Jurkat, Clone E6-1 (cell line): ENCODE data around the gene GPR161. TPM values are rescaled to one million over a fixed set of nuclear protein-coding genes. Genes with fewer than 3 reads are reported as not detected.
"Not testable (repeated sequence)": the region's sequence is repeated elsewhere in the genome, so short reads cannot be mapped to it uniquely, and the experiment has no call there.

ENCODE experiments used
- DNase-seq: peaks from one replicate; pipeline ENCODE4 v3.0.0-alpha.2; 2011; ENCODE audit warnings: low read depth, low spot score
- H3K4me3 ChIP-seq: 2 replicates; pipeline ENCODE4 v1.5.1; 2011; ENCODE audit warnings: mild to moderate bottlenecking, low read length, control low read depth, moderate library complexity
- polyA plus RNA-seq: library from polyadenylated mRNA; unstranded; fragments of >200 nt; gene quantifications from one replicate; pipeline ENCODE4 v1.2.1, GENCODE V29; 2012; ENCODE audit warnings: missing spikeins; ENCODE audit not compliant: insufficient read length, insufficient read depth

GPR161 gene
- polyA plus RNA-seq, result 7.8 TPM

DNA sequence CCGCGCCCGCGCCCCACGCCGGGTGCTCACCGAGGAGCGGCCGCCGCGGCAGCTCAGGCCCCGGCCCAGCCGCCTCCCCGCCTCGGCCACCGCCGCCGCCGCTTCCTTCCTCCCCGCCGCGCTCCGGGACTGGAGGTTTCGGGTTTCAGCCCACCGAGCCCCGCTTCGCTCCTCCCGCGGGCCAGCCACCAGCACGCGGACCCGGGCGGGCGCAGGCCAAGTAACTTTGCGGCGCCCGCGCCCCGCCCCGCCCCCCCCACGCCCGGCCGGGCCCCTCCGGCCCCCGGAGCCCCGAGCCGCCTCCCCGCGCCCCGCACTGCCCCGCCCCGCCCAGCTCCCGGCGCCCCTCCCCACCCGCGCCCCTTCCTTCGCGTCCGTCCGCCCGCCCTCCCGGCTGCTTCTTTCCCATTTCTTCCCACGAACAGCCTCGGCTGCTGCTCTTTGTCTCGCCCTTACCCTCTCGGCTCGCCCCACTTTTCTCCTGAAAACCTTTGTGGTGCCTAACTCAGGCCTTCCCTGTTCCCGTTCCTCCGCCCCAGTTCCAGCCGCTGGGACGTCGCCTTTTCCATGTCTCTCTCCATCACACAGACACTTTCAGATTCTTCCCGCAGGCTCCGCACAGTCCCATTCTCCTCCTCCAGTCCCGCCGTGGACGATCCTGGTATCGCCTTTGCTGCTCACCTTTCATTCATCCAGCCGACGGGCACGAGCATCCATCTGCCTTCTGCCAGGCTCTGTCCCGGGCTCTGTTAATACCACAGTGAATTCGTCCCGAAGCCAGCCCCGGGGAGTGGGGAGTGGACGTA is at the start of gene GPR161:
Gene GPR161, minus strand, starts transcription at position 222 of the 806 bp plus-strand sequence. CDS start 32,080 bp downstream, outside the sequence.
- DNase-seq, result no peak
- peak within 1 kb of the TSS; percentile 52 for H3K4me3 ChIP-seq

GRCh38 chr1:168181063-168181720 is 44.5 kb upstream of the GPR161 start:
- DNase-seq, H3K4me3 ChIP-seq: not testable (repeated sequence)

- peak overlapping the region; percentile 93 for H3K4me3 ChIP-seq
- DNase-seq, result no peak
Measured at GRCh38 chr1:168180148-168180524, 43.4 kb upstream of the GPR161 start.

- peak; percentile 27 for DNase-seq
- peak overlapping the region; percentile 93 for H3K4me3 ChIP-seq
Measured at GRCh38 chr1:168179438-168180147, 42.9 kb upstream of the GPR161 start.

GRCh38 chr1:168178638-168179437 is 42.1 kb upstream of the GPR161 start, which contains the start of gene TIPRL:
TSS of gene TIPRL (plus strand) at chr1:168178962. CDS start at chr1:168179078, 116 bp downstream.
- DNase-seq, result peak; percentile 97
- peak within 1 kb of the TSS; percentile 93 for H3K4me3 ChIP-seq

DNA sequence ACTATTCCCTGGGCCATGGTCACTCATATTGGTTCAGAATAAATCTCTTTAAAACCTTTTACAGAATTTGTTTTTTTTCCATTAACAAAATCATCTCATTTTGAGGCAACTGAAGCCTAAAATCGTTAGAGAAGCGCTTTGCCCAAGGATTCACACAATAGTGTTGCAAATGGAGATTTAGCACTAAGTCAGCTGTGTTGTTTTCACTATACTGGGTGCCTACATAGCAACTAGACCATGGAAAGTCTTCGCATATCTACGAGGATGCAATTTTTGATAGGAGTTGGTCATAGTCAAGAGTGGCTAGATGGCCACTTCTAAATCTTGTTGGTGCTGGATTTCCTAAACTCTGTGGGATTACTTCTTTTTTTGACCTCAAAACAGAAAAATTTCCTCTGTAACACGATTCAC is 41.5 kb upstream of the GPR161 start:
- DNase-seq, result no peak
- H3K4me3 ChIP-seq, result peak overlapping the region; percentile 93

- DNase-seq, result no peak
- no peak overlapping the region for H3K4me3 ChIP-seq
Measured at GRCh38 chr1:168172250-168172915, 35.7 kb upstream of the GPR161 start.

- DNase-seq, result no peak
- no peak overlapping the region for H3K4me3 ChIP-seq
Measured at GRCh38 chr1:168170564-168171508, 34.1 kb upstream of the GPR161 start.

GRCh38 chr1:168167806-168168205 is 31.1 kb upstream of the GPR161 start:
- no peak overlapping the region for H3K4me3 ChIP-seq
- no peak for DNase-seq

- H3K4me3 ChIP-seq, result no peak overlapping the region
- DNase-seq, result no peak
Measured at GRCh38 chr1:168164771-168165170, 28.0 kb upstream of the GPR161 start.

- no peak overlapping the region for H3K4me3 ChIP-seq
- no peak for DNase-seq
Measured at GRCh38 chr1:168163670-168164069, 26.9 kb upstream of the GPR161 start.

DNA sequence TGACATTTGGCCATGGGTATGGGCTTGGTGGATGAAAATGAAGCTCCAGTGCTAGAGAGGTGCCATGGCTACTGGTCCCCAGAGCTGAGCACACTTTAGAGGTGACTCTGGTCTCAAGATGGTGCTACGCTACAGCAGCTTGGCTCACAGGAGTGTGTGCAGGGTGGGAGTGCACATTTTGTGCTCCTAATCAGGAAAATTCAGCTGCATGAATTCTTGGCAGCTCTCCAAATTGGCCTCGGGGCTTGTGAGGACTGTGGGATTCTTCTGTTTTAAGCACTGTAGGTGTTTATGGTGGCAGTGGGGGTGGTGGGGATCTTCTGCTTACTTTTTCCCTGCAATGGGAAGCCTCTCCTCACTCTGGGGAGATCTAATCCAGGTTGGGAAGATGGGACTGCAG is 24.7 kb upstream of the GPR161 start:
- no peak overlapping the region for H3K4me3 ChIP-seq
- no peak for DNase-seq

GRCh38 chr1:168159979-168160378 is 23.2 kb upstream of the GPR161 start:
- no peak for DNase-seq
- H3K4me3 ChIP-seq, result no peak overlapping the region

GRCh38 chr1:168159251-168159650 is 22.5 kb upstream of the GPR161 start:
- no peak overlapping the region for H3K4me3 ChIP-seq
- no peak for DNase-seq

DNA sequence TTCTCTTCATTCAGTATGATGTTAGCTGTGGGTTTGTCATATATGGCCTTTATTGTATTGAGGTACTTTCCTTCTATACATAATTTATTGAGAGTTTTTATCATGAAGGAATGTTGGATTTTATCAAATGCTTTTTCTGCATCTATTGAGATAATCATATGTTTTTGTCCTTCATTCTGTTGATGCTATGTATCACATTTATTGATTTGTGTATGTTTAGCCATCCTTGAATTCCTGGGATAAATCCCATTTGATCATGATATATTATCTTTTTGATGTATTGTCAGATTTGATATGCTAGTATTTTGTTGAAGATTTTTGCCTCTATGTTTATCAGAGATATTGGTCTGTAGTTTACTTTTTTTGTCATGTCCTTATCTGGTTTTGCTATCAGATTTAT is 20.9 kb upstream of the GPR161 start:
- H3K4me3 ChIP-seq, result no peak overlapping the region
- no peak for DNase-seq

DNA sequence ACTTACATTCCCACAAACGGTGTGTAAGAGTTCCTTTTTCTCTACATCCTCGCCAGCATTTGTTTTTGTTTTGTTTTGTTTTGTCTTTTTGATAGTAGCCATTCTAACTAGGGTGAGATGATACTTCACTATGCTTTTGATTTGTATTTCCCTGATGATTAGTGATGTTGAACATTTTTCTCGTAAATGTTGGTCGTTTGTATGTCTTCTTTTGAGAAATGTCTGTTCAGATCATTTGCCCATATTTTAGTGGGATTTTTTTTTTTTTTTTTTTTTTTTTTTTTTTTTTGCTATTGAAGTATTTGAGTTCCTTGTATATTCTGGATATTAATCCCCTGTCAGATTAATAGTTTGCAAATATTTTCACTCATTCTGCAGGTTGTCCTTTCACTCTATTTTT is 19.2 kb upstream of the GPR161 start:
- DNase-seq, result no peak
- H3K4me3 ChIP-seq, result no peak overlapping the region

GRCh38 chr1:168154707-168155106 is 18.0 kb upstream of the GPR161 start:
- not testable (repeated sequence) for DNase-seq, H3K4me3 ChIP-seq
